Measurements from ENCODE around the gene SNAI3. TPM values are rescaled to one million over a fixed set of nuclear protein-coding genes. Genes with fewer than 3 reads are reported as not detected.

The SNAI3 gene
- total RNA-seq, 1 donor from 2014 or later: 2.7 TPM

DNA sequence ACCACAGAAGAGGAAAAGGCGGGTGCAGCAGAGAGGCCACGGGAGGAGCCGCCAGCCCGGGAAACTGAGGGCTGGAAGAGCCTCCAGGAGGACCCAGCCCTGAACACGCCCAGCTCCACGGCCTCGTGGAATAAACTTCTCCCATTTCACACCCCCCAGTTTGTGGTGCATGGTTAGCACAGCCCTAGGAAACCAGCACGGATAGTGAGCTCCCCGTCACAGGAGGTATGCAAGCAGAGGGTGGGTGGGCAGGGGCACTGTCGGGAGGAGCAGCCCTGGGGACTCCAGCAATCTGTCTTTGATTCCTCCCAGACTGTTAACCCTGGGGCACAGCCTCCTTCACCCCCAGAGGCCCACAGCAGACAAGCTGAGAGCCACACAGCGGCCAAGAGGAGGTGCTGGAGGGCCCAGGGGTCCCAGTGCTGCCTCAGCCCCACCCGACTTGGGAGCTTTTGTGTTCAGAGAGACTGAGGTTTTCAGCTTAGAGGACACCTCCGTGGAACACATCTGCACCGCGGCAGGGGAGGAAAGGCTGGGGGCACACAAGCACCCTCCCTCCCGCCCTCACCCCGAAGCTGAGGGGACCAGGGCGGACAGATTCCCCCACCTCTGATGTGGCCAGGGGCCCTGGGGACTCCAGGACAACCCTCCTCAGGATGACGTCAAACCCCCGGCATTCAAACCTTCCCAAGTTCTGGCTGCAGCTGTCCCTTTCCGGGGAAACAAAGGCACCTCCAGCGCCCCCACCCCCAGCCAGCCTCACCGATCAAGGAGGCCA, 49.6 kb downstream of the SNAI3 start:
- Mint-ChIP-seq H3K4me1 (peaks cover 72% of the 10 kb centered on the region), H3K27me3 (no peaks in the 10 kb centered on the region), H3K27ac (peak overlapping the region; percentile 81), H3K36me3 (ENCODE audit: low read depth) (peaks cover 5% of the 10 kb centered on the region), H3K9me3 (no peaks in the 10 kb centered on the region), H3K4me3 (no peak overlapping the region)
- ChIA-PET POLR2A (interaction anchor here (0.6 to 5.7 kb wide), 4 partner anchors 13 to 65 kb away, joined by 3 to 102 read pairs (median 6); partner anchors contain the start of gene CYBA), CTCF (interaction anchor here (0.9 to 1.0 kb wide), 3 partner anchors 11 to 101 kb away, joined by 3 to 5 read pairs (median 3); no protein-coding TSS in a partner anchor)
- intact Hi-C loops (cut with micrococcal nuclease): loop anchor here (1.0 to 10.0 kb wide), 4 partner anchors 50 to 1252 kb away; partner anchors contain the start of genes FBXO31, PIEZO1, SNAI3 and ZNF778
- TF ChIP-seq, protein P1, sequence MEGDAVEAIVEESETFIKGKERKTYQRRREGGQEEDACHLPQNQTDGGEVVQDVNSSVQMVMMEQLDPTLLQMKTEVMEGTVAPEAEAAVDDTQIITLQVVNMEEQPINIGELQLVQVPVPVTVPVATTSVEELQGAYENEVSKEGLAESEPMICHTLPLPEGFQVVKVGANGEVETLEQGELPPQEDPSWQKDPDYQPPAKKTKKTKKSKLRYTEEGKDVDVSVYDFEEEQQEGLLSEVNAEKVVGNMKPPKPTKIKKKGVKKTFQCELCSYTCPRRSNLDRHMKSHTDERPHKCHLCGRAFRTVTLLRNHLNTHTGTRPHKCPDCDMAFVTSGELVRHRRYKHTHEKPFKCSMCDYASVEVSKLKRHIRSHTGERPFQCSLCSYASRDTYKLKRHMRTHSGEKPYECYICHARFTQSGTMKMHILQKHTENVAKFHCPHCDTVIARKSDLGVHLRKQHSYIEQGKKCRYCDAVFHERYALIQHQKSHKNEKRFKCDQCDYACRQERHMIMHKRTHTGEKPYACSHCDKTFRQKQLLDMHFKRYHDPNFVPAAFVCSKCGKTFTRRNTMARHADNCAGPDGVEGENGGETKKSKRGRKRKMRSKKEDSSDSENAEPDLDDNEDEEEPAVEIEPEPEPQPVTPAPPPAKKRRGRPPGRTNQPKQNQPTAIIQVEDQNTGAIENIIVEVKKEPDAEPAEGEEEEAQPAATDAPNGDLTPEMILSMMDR (IDR thresholded peaks at IDR 0.05): no peak
- DNase-seq (no peak), ATAC-seq (ENCODE audit: low read depth) (no peak)

DNA sequence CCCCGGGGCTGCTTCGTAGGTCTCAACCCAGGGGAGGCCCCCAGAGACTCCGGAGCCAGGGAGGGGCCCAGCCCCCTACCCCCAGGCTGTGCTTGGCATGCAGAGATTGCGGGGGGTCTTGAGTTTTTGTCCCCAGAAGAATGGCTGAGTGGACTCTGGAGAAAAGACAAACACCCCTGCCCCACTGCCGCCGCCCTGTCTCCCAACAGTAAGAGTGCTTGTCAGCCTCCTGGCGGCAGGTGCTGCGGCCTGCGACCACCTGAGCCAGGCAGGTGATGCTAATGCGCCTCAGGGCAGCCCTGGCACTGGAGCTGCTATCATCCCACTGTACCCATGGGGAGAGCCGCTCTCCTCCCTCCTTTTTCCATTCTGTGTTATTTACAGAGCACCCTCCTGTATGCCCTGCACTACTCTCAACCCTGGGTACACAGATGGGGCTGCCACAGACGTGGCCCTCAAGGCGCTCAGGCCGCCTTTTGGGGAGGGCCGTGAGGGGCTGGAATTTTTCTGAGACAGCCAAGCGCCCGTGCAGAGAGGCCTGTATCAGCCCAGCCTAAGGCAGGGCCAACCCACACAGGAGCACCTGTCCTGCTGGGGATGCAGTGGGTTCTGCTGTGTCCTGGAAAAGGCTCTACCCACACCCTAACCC, 50.5 kb downstream of the SNAI3 start:
- Mint-ChIP-seq H3K27me3 (no peaks in the 10 kb centered on the region), H3K4me3 (peak overlapping the region; percentile 50), H3K36me3 (ENCODE audit: low read depth) (peaks cover 12% of the 10 kb centered on the region), H3K4me1 (peaks cover 64% of the 10 kb centered on the region), H3K9me3 (no peaks in the 10 kb centered on the region), H3K27ac (peak overlapping the region; percentile 81)
- ChIA-PET POLR2A (interaction anchor here (1.9 to 5.7 kb wide), 2 partner anchors 14 to 46 kb away, joined by 7 to 102 read pairs; partner anchors contain the start of gene CYBA), CTCF (interaction anchor here (1.0 kb wide), 1 partner anchor 49 kb away, joined by 4 read pairs; no protein-coding TSS in a partner anchor)
- no peak for DNase-seq
- ATAC-seq (ENCODE audit: low read depth): no peak
- intact Hi-C loops (cut with micrococcal nuclease): loop anchor here (1.0 to 10.0 kb wide), 4 partner anchors 51 to 1251 kb away; partner anchors contain the start of genes FBXO31, PIEZO1, SNAI3 and ZNF778
- TF ChIP-seq, protein P1 (IDR thresholded peaks at IDR 0.05): no peak

DNA sequence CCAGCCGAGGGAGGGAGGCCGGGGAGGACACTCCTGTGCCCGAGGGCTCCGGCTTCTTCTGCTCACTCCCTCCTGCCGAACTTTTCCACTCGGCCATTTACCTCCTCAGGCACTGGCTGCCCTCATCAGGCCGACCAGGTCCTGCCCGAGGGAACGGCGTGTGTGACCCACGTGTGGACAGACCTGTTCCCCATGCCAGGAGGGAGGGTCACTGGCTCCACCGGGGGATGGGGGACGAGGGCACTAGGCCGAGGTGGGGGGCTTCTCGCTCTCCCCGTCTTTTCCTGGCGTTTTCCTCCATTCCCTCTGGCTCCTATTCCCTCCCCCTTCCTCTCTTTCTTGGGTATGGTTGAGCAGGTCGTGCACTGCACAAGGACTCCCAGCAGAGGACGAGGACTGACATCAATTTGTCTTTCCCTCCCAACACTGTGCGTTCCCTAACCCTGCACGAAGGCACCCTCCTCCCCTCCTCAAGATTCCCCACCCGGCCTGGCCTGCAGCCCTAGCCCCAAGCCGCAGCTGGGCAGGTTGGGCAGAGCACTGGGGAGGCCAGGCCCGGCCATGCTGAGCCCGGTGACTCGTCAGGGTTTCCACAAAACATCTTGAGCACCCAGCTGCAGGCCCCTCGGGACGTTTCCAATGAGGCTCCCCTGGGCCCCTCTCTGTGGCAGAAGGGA, 51.2 kb downstream of the SNAI3 start:
- no peaks in the 10 kb centered on the region for H3K27me3 Mint-ChIP-seq
- no peaks in the 10 kb centered on the region for H3K9me3 Mint-ChIP-seq
- H3K4me1 Mint-ChIP-seq: peaks cover 58% of the 10 kb centered on the region
- TF ChIP-seq, protein P1 (IDR thresholded peaks at IDR 0.05): no peak
- intact Hi-C loops (cut with micrococcal nuclease): loop anchor here (1.0 to 10.0 kb wide), 9 partner anchors 16 to 1250 kb away; partner anchors contain the start of genes CTU2, CYBA, FBXO31 and MVD
- ChIA-PET POLR2A (interaction anchor here (5.7 kb wide), 1 partner anchor 14 kb away, joined by 102 read pairs; the partner anchor contains the start of gene CYBA), CTCF (interaction anchor here (1.0 kb wide), 1 partner anchor 50 kb away, joined by 4 read pairs; no protein-coding TSS in a partner anchor)
- H3K27ac Mint-ChIP-seq: peak overlapping the region; percentile 50
- peak overlapping the region; percentile 76 for H3K4me3 Mint-ChIP-seq
- no peak for ATAC-seq (ENCODE audit: low read depth)
- H3K36me3 Mint-ChIP-seq (ENCODE audit: low read depth): peaks cover 16% of the 10 kb centered on the region
- no peak for DNase-seq

DNA sequence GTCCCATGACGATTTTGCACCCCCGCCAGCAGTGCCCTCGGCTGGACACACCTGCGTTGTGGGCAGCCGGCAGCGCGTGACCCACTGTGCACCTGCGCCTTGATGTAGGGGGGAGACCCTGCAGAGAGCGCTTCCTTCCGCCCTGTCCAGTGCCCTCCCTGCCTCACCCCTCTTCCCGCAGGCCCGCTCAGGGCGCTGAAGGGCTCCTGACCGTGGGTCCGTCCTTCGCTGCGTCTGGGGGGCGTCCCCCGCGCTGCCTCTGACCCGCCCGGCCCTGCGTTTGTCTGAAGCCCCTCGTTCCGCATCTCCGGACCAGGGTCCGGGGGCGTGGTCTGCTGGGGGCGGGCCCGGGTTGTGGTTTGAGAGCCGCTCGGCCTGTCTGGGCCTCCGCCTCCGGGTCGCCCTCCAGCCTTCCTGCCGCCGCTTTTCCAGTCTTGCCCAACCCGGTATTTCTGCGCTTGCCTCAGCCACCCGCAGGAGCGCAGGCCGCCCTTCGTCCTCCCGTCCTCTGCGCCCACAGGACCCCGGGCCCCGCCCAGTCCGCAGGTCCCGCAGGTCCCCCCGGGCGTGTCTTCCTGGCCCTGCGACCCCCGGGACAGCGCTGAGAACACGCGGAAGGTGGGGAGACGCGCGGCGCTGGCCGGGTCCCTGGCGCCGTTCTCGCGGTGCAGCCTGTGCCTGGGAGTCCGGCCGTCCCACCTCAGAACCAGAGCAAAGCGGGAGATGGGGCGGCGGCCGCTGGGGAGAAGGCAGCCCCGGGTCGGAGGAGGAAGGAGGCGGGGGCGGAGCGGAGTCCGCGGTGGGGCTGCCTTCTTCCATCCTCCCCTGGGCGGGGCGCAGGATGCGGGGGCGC, 51.9 kb downstream of the SNAI3 start:
- Mint-ChIP-seq H3K27ac (peak overlapping the region; percentile 71), H3K36me3 (ENCODE audit: low read depth) (peaks cover 21% of the 10 kb centered on the region), H3K4me3 (peak overlapping the region; percentile 76), H3K4me1 (peaks cover 52% of the 10 kb centered on the region), H3K9me3 (no peaks in the 10 kb centered on the region), H3K27me3 (no peaks in the 10 kb centered on the region)
- ChIA-PET CTCF (interaction anchor here (1.0 to 1.7 kb wide), 4 partner anchors 10 to 51 kb away, joined by 3 to 6 read pairs (median 4); no protein-coding TSS in a partner anchor), POLR2A (interaction anchor here (1.0 to 2.3 kb wide), 4 partner anchors 15 to 64 kb away, joined by 3 to 14 read pairs (median 10); partner anchors contain the start of genes MVD and ZC3H18)
- intact Hi-C loops (cut with micrococcal nuclease): loop anchor here (1.0 to 10.0 kb wide), 9 partner anchors 17 to 1250 kb away; partner anchors contain the start of genes CTU2, CYBA, FBXO31 and MVD
- ATAC-seq (ENCODE audit: low read depth) (peak; percentile 61), DNase-seq (peak; percentile 71)
- TF ChIP-seq, protein P1 (IDR thresholded peaks at IDR 0.05): no peak
